ENCODE data around the gene GNAQ.

DNA sequence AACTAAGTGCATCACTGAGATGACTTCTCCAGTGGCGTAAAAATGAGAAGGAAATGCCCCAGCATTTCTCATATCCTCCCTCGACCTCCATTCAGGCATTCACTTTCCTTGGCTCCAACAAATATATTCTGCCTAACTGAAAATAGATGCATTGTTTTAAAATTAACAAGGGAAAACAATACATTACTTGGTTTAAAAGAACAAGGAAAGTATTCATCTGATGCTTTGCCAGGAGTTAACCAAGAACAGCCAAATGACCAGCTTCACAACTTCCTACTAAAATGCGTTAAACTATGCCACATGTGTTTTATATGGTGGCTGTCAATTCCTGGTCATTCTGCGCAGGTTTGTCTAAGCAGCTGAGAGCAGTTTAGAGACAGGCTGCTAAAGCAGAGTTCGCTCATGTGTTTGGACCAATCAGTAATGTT is 121.4 kb downstream of the GNAQ start:
- TF ChIP-seq CTCF (IDR thresholded peaks at IDR 0.05) (no peak), ZFX (IDR thresholded peaks at IDR 0.05; ENCODE audit: borderline replicate concordance) (no peak)

All from 22Rv1 (cell line).